Measurements from ENCODE around the gene CYFIP2.

The CYFIP2 gene

DNA sequence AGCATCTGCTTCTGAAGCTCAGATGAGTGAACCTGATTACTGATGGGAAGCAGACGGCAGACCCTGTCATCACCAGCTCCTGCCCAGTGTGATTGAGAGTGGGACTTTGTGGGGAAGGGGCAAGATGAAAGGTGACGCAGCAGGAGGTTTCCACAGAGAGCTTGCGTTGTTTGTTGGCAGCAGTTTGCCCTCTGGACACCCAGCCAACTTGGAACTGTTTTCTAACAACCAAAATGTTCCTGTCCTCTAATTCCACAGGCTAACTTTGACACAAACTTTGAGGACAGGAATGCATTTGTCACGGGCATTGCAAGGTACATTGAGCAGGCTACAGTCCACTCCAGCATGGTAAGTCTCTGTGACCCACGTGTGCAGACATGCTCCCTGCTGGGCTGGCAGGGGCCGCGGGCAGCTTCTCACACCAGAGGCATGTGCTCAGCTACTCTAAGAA is 20.9 kb downstream of the CYFIP2 start:
- H3K36me3 ChIP-seq (ENCODE audit: control insufficient read depth in 2 of 2, insufficient read depth in 1 of 2, low read length in 2 of 2): peaks cover 14 to 62% of the 10 kb centered on the region in 2 experiments
- ChIA-PET CTCF (no interaction called here), POLR2A (no interaction called here)
- no peak overlapping the region for H3K4me3 ChIP-seq (ENCODE audit: low read depth, low read length)
- no peaks in the 10 kb centered on the region for H3K9me3 ChIP-seq (ENCODE audit: control insufficient read depth, insufficient read depth, low read depth, low read length)
- TF ChIP-seq, protein P1, sequence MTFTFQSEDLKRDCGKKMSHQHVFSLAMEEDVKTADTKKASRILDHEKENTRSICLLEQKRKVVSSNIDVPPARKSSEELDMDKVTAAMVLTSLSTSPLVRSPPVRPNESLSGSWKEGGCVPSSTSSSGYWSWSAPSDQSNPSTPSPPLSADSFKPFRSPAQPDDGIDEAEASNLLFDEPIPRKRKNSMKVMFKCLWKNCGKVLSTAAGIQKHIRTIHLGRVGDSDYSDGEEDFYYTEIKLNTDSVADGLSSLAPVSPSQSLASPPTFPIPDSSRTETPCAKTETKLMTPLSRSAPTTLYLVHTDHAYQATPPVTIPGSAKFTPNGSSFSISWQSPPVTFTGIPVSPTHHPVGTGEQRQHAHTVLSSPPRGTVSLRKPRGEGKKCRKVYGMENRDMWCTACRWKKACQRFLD (tag by site-specific recombination; IDR thresholded peaks at IDR 0.05): no peak
- TF ChIP-seq ZNF560 (tag by site-specific recombination; IDR thresholded peaks at IDR 0.05; ENCODE audit: borderline replicate concordance) (no peak), ZBTB21 (tag by site-specific recombination; IDR thresholded peaks at IDR 0.05) (no peak), ZNF792 (tag by site-specific recombination; IDR thresholded peaks at IDR 0.05) (no peak), ZNF776 (tag by site-specific recombination; IDR thresholded peaks at IDR 0.05; ENCODE audit: borderline replicate concordance) (no peak), ZNF211 (tag by site-specific recombination; IDR thresholded peaks at IDR 0.05; ENCODE audit: low read depth) (no peak), ZBTB6 (tag by site-specific recombination; IDR thresholded peaks at IDR 0.05) (no peak), ZFP37 (tag by site-specific recombination; IDR thresholded peaks at IDR 0.05) (no peak), ZBTB20 (tag by site-specific recombination; IDR thresholded peaks at IDR 0.05) (no peak), ZNF548 (tag by site-specific recombination; IDR thresholded peaks at IDR 0.05) (no peak), ZNF138 (tag by site-specific recombination; IDR thresholded peaks at IDR 0.05; ENCODE audit: borderline replicate concordance) (no peak), ZBTB8A (tag by site-specific recombination; IDR thresholded peaks at IDR 0.05) (no peak), ZNF302 (tag by site-specific recombination; IDR thresholded peaks at IDR 0.05; ENCODE audit: low read depth) (no peak), ZNF146 (tag by site-specific recombination; IDR thresholded peaks at IDR 0.05) (no peak)
- no peak overlapping the region for H3K27ac ChIP-seq (ENCODE audit: extremely low read depth, low read depth, low read length)
- H3K4me1 ChIP-seq (ENCODE audit: control insufficient read depth, insufficient read depth, low read length): no peaks in the 10 kb centered on the region

GRCh38 chr5:157288405-157289163 is 22.7 kb downstream of the CYFIP2 start:
- CTCF ChIA-PET: interaction anchor here (1.4 kb wide), 2 partner anchors 24 to 35 kb away, joined by 5 to 11 read pairs; no protein-coding TSS in a partner anchor
- Histone ChIP-seq H3K27ac (ENCODE audit: extremely low read depth, low read depth, low read length) (no peak overlapping the region), H3K4me3 (ENCODE audit: low read depth, low read length) (no peak overlapping the region), H3K36me3 (ENCODE audit: control insufficient read depth in 2 of 2, insufficient read depth in 1 of 2, low read length in 2 of 2) (peaks cover 18 to 76% of the 10 kb centered on the region in 2 experiments), H3K9me3 (ENCODE audit: control insufficient read depth, insufficient read depth, low read depth, low read length) (no peaks in the 10 kb centered on the region), H3K4me1 (ENCODE audit: control insufficient read depth, insufficient read depth, low read length) (no peaks in the 10 kb centered on the region)
- POLR2A ChIA-PET: no interaction called here
- TF ChIP-seq ZNF677 (tag by site-specific recombination; IDR thresholded peaks at IDR 0.05) (no peak), ZNF292 (tag by site-specific recombination; IDR thresholded peaks at IDR 0.05; ENCODE audit: borderline replicate concordance, low read depth) (no peak), ZNF266 (tag by site-specific recombination; IDR thresholded peaks at IDR 0.05; ENCODE audit: low read depth) (no peak), ZNF223 (tag by site-specific recombination; IDR thresholded peaks at IDR 0.05) (no peak)
- TF ChIP-seq, protein P2, sequence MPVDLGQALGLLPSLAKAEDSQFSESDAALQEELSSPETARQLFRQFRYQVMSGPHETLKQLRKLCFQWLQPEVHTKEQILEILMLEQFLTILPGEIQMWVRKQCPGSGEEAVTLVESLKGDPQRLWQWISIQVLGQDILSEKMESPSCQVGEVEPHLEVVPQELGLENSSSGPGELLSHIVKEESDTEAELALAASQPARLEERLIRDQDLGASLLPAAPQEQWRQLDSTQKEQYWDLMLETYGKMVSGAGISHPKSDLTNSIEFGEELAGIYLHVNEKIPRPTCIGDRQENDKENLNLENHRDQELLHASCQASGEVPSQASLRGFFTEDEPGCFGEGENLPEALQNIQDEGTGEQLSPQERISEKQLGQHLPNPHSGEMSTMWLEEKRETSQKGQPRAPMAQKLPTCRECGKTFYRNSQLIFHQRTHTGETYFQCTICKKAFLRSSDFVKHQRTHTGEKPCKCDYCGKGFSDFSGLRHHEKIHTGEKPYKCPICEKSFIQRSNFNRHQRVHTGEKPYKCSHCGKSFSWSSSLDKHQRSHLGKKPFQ (tag by site-specific recombination; IDR thresholded peaks at IDR 0.05): no peak
